Liver (tissue), 3 donors: ENCODE data around the gene GPD2.

Source experiments
- EGR1 ChIP-seq, 2 donors: IDR thresholded peaks; 2 replicates each; pipeline ENCODE4 v1.6.1; 2016 to 2018; ENCODE audit warnings: antibody characterized with exemption in 2 of 2, low read depth in 2 of 2
- GABPA ChIP-seq, 2 donors: IDR thresholded peaks in 1 of 2; conservative IDR thresholded peaks in 1 of 2; 2 replicates each; pipeline ENCODE4 v1.6.1; 2016; ENCODE audit warnings: antibody characterized with exemption in 2 of 2, mild to moderate bottlenecking in 1 of 2, moderate library complexity in 1 of 2
- HNF4G ChIP-seq: IDR thresholded peaks from 2 replicates; pipeline ENCODE4 v1.6.1; 2016; ENCODE audit warnings: antibody characterized with exemption
- JUND ChIP-seq, 2 donors: IDR thresholded peaks; 2 replicates each; pipeline ENCODE4 v1.6.1; 2016; ENCODE audit warnings: antibody characterized with exemption in 2 of 2
- MAX ChIP-seq: IDR thresholded peaks from 2 replicates; pipeline ENCODE4 v1.6.1; 2016; ENCODE audit warnings: antibody characterized with exemption
- NR2F2 ChIP-seq: IDR thresholded peaks from 2 replicates; pipeline ENCODE4 v1.6.1; 2016; ENCODE audit warnings: antibody characterized with exemption
- RAD21 ChIP-seq, 2 donors: IDR thresholded peaks; 2 replicates each; pipeline ENCODE4 v1.6.1; 2016; ENCODE audit warnings: antibody characterized with exemption in 2 of 2, mild to moderate bottlenecking in 2 of 2
- REST ChIP-seq: IDR thresholded peaks from 2 replicates; pipeline ENCODE4 v1.6.1; 2016; ENCODE audit warnings: antibody characterized with exemption, mild to moderate bottlenecking
- RXRA ChIP-seq, 2 donors: IDR thresholded peaks; 2 replicates each; pipeline ENCODE4 v1.6.1; 2017 to 2018; ENCODE audit warnings: antibody characterized with exemption in 2 of 2, mild to moderate bottlenecking in 1 of 2
- SP1 ChIP-seq: IDR thresholded peaks from 2 replicates; pipeline ENCODE4 v1.6.1; 2018; ENCODE audit warnings: antibody characterized with exemption, mild to moderate bottlenecking
- TAF1 ChIP-seq: conservative IDR thresholded peaks from 2 replicates; pipeline ENCODE4 v1.6.1; 2016; ENCODE audit warnings: antibody characterized with exemption, mild to moderate bottlenecking
- YY1 ChIP-seq: IDR thresholded peaks from 2 replicates; pipeline ENCODE4 v1.6.1; 2016; ENCODE audit warnings: antibody characterized with exemption, mild to moderate bottlenecking
- TF ChIP-seq, protein P1 (sequence below): fragments of 150-350 bp; IDR thresholded peaks from 2 replicates; pipeline ENCODE4 v1.5.1; 2017; ENCODE audit warnings: improper control_type of control experiment, low read depth, low read length; ENCODE audit not compliant: missing input control
- TF ChIP-seq, protein P2 (sequence below): IDR thresholded peaks from 2 replicates; pipeline ENCODE4 v1.6.1; 2016; ENCODE audit warnings: antibody characterized with exemption
- donor health status: healthy.
- donor health status: healthy.

GRCh38 chr2:156411835-156412234 is 24.3 kb upstream of the GPD2 start:
- TF ChIP-seq SP1 (no peak), MAX (no peak), GABPA (IDR thresholded peaks at IDR 0.05 in 1 of 2, conservative IDR thresholded peaks at IDR 0.05 in 1 of 2) (no peak), YY1 (no peak), EGR1 (IDR thresholded peaks at IDR 0.05; ENCODE audit: low read depth in 2 of 2) (no peak), RAD21 (IDR thresholded peaks at IDR 0.05) (no peak), NR2F2 (no peak), HNF4G (no peak), REST (no peak), TAF1 (no peak), JUND (IDR thresholded peaks at IDR 0.05) (no peak), RXRA (IDR thresholded peaks at IDR 0.05) (no peak)
- TF ChIP-seq, protein P1, sequence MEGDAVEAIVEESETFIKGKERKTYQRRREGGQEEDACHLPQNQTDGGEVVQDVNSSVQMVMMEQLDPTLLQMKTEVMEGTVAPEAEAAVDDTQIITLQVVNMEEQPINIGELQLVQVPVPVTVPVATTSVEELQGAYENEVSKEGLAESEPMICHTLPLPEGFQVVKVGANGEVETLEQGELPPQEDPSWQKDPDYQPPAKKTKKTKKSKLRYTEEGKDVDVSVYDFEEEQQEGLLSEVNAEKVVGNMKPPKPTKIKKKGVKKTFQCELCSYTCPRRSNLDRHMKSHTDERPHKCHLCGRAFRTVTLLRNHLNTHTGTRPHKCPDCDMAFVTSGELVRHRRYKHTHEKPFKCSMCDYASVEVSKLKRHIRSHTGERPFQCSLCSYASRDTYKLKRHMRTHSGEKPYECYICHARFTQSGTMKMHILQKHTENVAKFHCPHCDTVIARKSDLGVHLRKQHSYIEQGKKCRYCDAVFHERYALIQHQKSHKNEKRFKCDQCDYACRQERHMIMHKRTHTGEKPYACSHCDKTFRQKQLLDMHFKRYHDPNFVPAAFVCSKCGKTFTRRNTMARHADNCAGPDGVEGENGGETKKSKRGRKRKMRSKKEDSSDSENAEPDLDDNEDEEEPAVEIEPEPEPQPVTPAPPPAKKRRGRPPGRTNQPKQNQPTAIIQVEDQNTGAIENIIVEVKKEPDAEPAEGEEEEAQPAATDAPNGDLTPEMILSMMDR, result no peak
- TF ChIP-seq, protein P2, sequence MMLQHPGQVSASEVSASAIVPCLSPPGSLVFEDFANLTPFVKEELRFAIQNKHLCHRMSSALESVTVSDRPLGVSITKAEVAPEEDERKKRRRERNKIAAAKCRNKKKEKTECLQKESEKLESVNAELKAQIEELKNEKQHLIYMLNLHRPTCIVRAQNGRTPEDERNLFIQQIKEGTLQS, result no peak
